HCT116 (cell line): ENCODE data around the gene MAGEA3. TPM values are rescaled to one million over a fixed set of nuclear protein-coding genes. Genes with fewer than 3 reads are reported as not detected.
"Not testable (repeated sequence)": the region's sequence is repeated elsewhere in the genome, so short reads cannot be mapped to it uniquely, and the experiment has no call there.

Experiments used
- ATAC-seq: fragments of 200-7000 bp; cut with Tn5 transposase; 2 replicates; pipeline ENCODE4 v1.9.1; 2020; ENCODE audit warnings: mild to moderate bottlenecking, moderate library complexity
- Bru-seq: library from RNA; stranded (reverse); fragments of 400-500 nt; gene quantifications from one replicate; lab custom pipeline; 2021; lab: Mats Ljungman, UMichigan
- BruChase-seq, 2 experiments: library from RNA; stranded (reverse); fragments of 400-500 nt; gene quantifications; one replicate each; lab custom pipeline; 2021; lab: Mats Ljungman, UMichigan
- BruUV-seq: library from RNA; stranded (reverse); fragments of 400-500 nt; replicated peaks from 2 replicates; lab custom pipeline; 2021; lab: Mats Ljungman, UMichigan
- CTCF ChIA-PET: fragments of 300-600 bp; sonication (Branson Sonifier 250); formaldehyde crosslinking; loops from one replicate; lab custom pipeline; 2021; ENCODE audit warnings: antibody characterized with exemption; lab: Charles Lee
- POLR2A ChIA-PET: fragments of 300-600, 350-600 bp; sonication (Branson Sonifier 250); formaldehyde crosslinking; loops from one replicate; lab custom pipeline; 2021; ENCODE audit warnings: antibody characterized with exemption; lab: Charles Lee
- RAD21 ChIA-PET, 2 experiments: fragments of 300-600 bp; sonication (Branson Sonifier 250); formaldehyde crosslinking; loops; one replicate each; lab custom pipeline; 2023; ENCODE audit warnings: low total read pairs in 2 of 2; ENCODE audit not compliant: uncharacterized antibody in 2 of 2, unreplicated experiment in 2 of 2, low non-redundant PET in 1 of 2; lab: Charles Lee
- DNase-seq: peaks from one replicate; pipeline ENCODE4 v3.0.0-alpha.2; 2010; ENCODE audit warnings: low read depth, low spot score
- H2AFZ ChIP-seq: fragments of 200-600 bp; shearing (Covaris generic), sonication (generic); 2 replicates; pipeline ENCODE4 v1.6.1; 2017; ENCODE audit warnings: low read depth, mixed run types, mixed read lengths, antibody characterized with exemption, low read length; ENCODE audit not compliant: poor library complexity, severe bottlenecking
- H3K27ac ChIP-seq: 2 replicates; pipeline ENCODE4 v1.5.1; 2012; ENCODE audit warnings: low read depth, low read length
- H3K27me3 ChIP-seq: fragments of 200-600 bp; sonication (generic); 2 replicates; pipeline ENCODE4 v1.6.1; 2016; ENCODE audit warnings: mixed run types, low read length, mixed read lengths; ENCODE audit not compliant: insufficient read depth
- H3K36me3 ChIP-seq, 2 experiments: fragments of 200-500 bp in 1 of 2; fragments of 200-600 bp in 1 of 2; sonication (Bioruptor generic) in 1 of 2; sonication (generic) in 1 of 2; 2 replicates each; pipeline versions ENCODE4 v1.5.1 to v1.6.1; 2014 to 2016; ENCODE audit warnings: low read length in 2 of 2, inconsistent platforms in 1 of 2, mixed read lengths in 1 of 2, mixed run types in 1 of 2; ENCODE audit not compliant: insufficient read depth in 2 of 2, control insufficient read depth in 1 of 2
- H3K4me1 ChIP-seq, 2 experiments: fragments of 200-600 bp in 1 of 2; sonication (generic) in 1 of 2; 2 replicates each; pipeline versions ENCODE4 v1.5.1 to v1.6.1; 2012 to 2017; ENCODE audit warnings: low read length in 2 of 2, inconsistent platforms in 1 of 2, mild to moderate bottlenecking in 1 of 2, mixed read lengths in 1 of 2, mixed run types in 1 of 2, moderate library complexity in 1 of 2; ENCODE audit not compliant: insufficient read depth in 2 of 2, control insufficient read depth in 1 of 2
- H3K4me2 ChIP-seq: fragments of 200-600 bp; sonication (generic); 2 replicates; pipeline ENCODE4 v1.6.1; 2017; ENCODE audit warnings: mixed run types, low read length, mixed read lengths
- H3K4me3 ChIP-seq, 2 experiments: fragments of 200-600 bp in 1 of 2; sonication (generic) in 1 of 2; replicated peaks in 1 of 2; 2 replicates each; pipeline ENCODE4 v1.5.1; 2011 to 2016; ENCODE audit warnings: low read length in 2 of 2, control low read depth in 1 of 2, low read depth in 1 of 2, mild to moderate bottlenecking in 1 of 2, mixed read lengths in 1 of 2, mixed run types in 1 of 2
- H3K79me2 ChIP-seq: fragments of 200-600 bp; sonication (generic); 2 replicates; pipeline ENCODE4 v1.6.1; 2017; ENCODE audit warnings: mild to moderate bottlenecking, mixed run types, low read length, moderate library complexity, mixed read lengths; ENCODE audit not compliant: insufficient read depth
- H3K9ac ChIP-seq: fragments of 200-600 bp; sonication (generic); 2 replicates; pipeline ENCODE4 v1.6.1; 2016; ENCODE audit warnings: low read length, mixed read lengths
- H3K9me2 ChIP-seq: fragments of 200-600 bp; sonication (generic), shearing (Covaris generic); 2 replicates; pipeline ENCODE4 v1.6.1; 2017; ENCODE audit warnings: mixed run types, mild to moderate bottlenecking, moderate library complexity; ENCODE audit not compliant: insufficient read depth
- H3K9me3 ChIP-seq, 2 experiments: fragments of 200-500 bp in 1 of 2; fragments of 200-600 bp in 1 of 2; sonication (Bioruptor generic) in 1 of 2; sonication (generic) in 1 of 2; 2 replicates each; pipeline ENCODE4 v1.6.1; 2014 to 2017; ENCODE audit warnings: low read length in 2 of 2, mixed read lengths in 2 of 2, inconsistent platforms in 1 of 2, low read depth in 1 of 2, mild to moderate bottlenecking in 1 of 2, mixed run types in 1 of 2, moderate library complexity in 1 of 2; ENCODE audit not compliant: control insufficient read depth in 1 of 2, insufficient read depth in 1 of 2
- H4K20me1 ChIP-seq: fragments of 200-600 bp; sonication (generic), shearing (Covaris generic); 2 replicates; pipeline ENCODE4 v1.6.1; 2017; ENCODE audit warnings: mixed run types, mild to moderate bottlenecking, moderate library complexity; ENCODE audit not compliant: insufficient read depth
- ELF1 ChIP-seq: IDR thresholded peaks from 2 replicates; pipeline ENCODE4 v1.6.1; 2012; ENCODE audit warnings: low read depth, borderline replicate concordance
- EZH2phosphoT487 ChIP-seq: fragments of 200-600 bp; IDR thresholded peaks from 2 replicates; pipeline ENCODE4 v1.6.1; 2018; ENCODE audit warnings: antibody characterized with exemption, borderline replicate concordance
- MAX ChIP-seq: IDR thresholded peaks from 2 replicates; pipeline ENCODE4 v1.6.1; 2012
- POLR2A ChIP-seq: IDR thresholded peaks from 2 replicates; pipeline ENCODE4 v1.7.0; 2011; ENCODE audit warnings: borderline replicate concordance; ENCODE audit not compliant: insufficient read depth, insufficient read length; ENCODE audit errors: extremely low read depth
- RAD21 ChIP-seq: IDR thresholded peaks from 2 replicates; pipeline ENCODE4 v1.6.1; 2012; ENCODE audit warnings: low read depth, mild to moderate bottlenecking
- ZFX ChIP-seq: fragments of 450-650 bp; IDR thresholded peaks from 2 replicates; pipeline ENCODE4 v1.6.1; 2017
- ZNF274 ChIP-seq: fragments of 200-500 bp; sonication (Bioruptor generic); IDR thresholded peaks from 2 replicates; pipeline ENCODE4 v1.6.1; 2014; ENCODE audit warnings: mild to moderate bottlenecking, low read depth, low read length, inconsistent platforms
- intact Hi-C: fragments of 100-400 bp; cut with micrococcal nuclease; formaldehyde crosslinking; loops from 2 replicates; pipeline ENCODE4 v1.10.0; 2022
- long read RNA-seq: library from polyadenylated mRNA; unstranded; transcript quantifications from one replicate; pipeline ENCODE4 v2.0.0, GENCODE V29; 2021; ENCODE audit not compliant: unreplicated experiment
- polyA plus RNA-seq: library from polyadenylated mRNA; unstranded; fragments of >200 nt; gene quantifications from 2 replicates; pipeline ENCODE4 v1.2.1, GENCODE V29; 2012; ENCODE audit warnings: missing spikeins
- total RNA-seq: library from RNA; stranded (reverse); gene quantifications from one replicate; pipeline ENCODE4 v1.2.1, GENCODE V29; 2021; ENCODE audit not compliant: unreplicated experiment
- TF ChIP-seq, protein P1 (sequence below): IDR thresholded peaks from 2 replicates; pipeline ENCODE4 v1.6.1; 2011; ENCODE audit warnings: mild to moderate bottlenecking, low read length, moderate library complexity; ENCODE audit not compliant: insufficient replicate concordance; ENCODE audit errors: extremely low read depth

Gene MAGEA3
- total RNA-seq (92.7 TPM), Bru-seq, nascent RNA (percentile 75 among the genes with signal in this experiment), BruChase-seq, experiment 1, labeled RNA remaining after a 6-hour chase (percentile 98 among the genes with signal in this experiment), BruChase-seq, experiment 2, labeled RNA remaining after a 2-hour chase (percentile 95 among the genes with signal in this experiment)
- 72.3 and 77.1 TPM in 2 replicates for polyA plus RNA-seq
- long read RNA-seq, transcript MAGEA3-201 (3 exons, 1,724 nt) = major isoform, 207 of 246 reads
- long read RNA-seq, transcript MAGEA3-202 (3 exons, 853 nt) = minor isoform, 12 of 246 reads
- long read RNA-seq, partial matches to known transcripts = 1 of 246 reads
- long read RNA-seq, other reads (novel, unspliced or antisense) = 26 of 246 reads

GRCh38 chrX:152697952-152698931, at the start of gene MAGEA3:
Gene MAGEA3 (plus strand): TSS chrX:152698794. CDS start chrX:152700833, 2,039 bp downstream.
- H3K27me3 ChIP-seq, POLR2A ChIA-PET, H4K20me1 ChIP-seq, H2AFZ ChIP-seq, H3K79me2 ChIP-seq, H3K9me3 ChIP-seq, H3K36me3 ChIP-seq, H3K9ac ChIP-seq, CTCF ChIA-PET, BruUV-seq, H3K27ac ChIP-seq, RAD21 ChIA-PET, H3K4me2 ChIP-seq, H3K9me2 ChIP-seq, intact Hi-C loops, DNase-seq, H3K4me1 ChIP-seq: not testable (repeated sequence)
- peak; percentile 91 for ATAC-seq
- peak within 1 kb of the TSS; percentile 30 to 37; a peak in 3 of 4 replicates for H3K4me3 ChIP-seq

DNA sequence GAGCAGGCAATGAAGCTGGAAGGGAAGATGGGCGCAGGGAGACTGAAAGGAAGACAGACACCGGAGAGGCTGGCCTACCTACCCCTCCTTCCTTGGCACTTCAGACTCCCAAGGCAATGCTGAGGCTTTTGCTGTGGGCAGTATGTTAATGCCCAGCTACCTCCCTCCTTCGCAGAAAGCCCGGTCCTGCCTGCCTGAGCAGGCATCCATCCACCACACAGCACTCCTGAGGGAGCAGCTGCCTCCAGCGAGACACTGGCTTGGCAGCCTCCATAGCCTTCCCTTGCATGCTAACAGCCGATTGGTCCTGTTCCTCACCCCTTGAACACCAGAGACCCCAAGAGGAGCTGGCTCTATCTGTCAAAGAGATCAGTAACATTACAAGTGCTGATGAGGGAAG, 46.5 kb upstream of the MAGEA3 start:
- ChIA-PET POLR2A (no interaction called here), CTCF (no interaction called here), RAD21 (no interaction called here)
- no peaks in the 10 kb centered on the region for H3K9me3 ChIP-seq
- H3K4me3 ChIP-seq = no peak overlapping the region
- no peak overlapping the region for H3K9ac ChIP-seq
- H3K79me2 ChIP-seq = no peaks in the 10 kb centered on the region
- no peaks in the 10 kb centered on the region for H4K20me1 ChIP-seq
- H3K27me3 ChIP-seq = no peaks in the 10 kb centered on the region
- ATAC-seq = no peak
- H3K27ac ChIP-seq = no peak overlapping the region
- TF ChIP-seq RAD21 (no peak), MAX (no peak), POLR2A (no peak), EZH2phosphoT487 (no peak), ZFX (no peak), ELF1 (no peak), ZNF274 (no peak)
- TF ChIP-seq, protein P1, sequence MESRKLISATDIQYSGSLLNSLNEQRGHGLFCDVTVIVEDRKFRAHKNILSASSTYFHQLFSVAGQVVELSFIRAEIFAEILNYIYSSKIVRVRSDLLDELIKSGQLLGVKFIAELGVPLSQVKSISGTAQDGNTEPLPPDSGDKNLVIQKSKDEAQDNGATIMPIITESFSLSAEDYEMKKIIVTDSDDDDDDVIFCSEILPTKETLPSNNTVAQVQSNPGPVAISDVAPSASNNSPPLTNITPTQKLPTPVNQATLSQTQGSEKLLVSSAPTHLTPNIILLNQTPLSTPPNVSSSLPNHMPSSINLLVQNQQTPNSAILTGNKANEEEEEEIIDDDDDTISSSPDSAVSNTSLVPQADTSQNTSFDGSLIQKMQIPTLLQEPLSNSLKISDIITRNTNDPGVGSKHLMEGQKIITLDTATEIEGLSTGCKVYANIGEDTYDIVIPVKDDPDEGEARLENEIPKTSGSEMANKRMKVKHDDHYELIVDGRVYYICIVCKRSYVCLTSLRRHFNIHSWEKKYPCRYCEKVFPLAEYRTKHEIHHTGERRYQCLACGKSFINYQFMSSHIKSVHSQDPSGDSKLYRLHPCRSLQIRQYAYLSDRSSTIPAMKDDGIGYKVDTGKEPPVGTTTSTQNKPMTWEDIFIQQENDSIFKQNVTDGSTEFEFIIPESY = no peak
- TF ChIP-seq, all 23 proteins: peak for 0
- intact Hi-C loops = no loop called here
- H3K36me3 ChIP-seq = no peaks in the 10 kb centered on the region
- H2AFZ ChIP-seq = no peak overlapping the region
- no peak overlapping the region for H3K4me2 ChIP-seq
- DNase-seq = no peak
- H3K4me1 ChIP-seq = no peaks in the 10 kb centered on the region
- no peaks in the 10 kb centered on the region for H3K9me2 ChIP-seq
- BruUV-seq = no TSS peak
